GM10248 (cell line): ENCODE results near the gene WASF2.

ENCODE experiments used
- CTCF ChIA-PET: fragments of 300-600 bp; sonication (Branson Sonifier 250); formaldehyde crosslinking; extraction: SDS; loops from one replicate; lab custom pipeline; 2021; ENCODE audit warnings: antibody characterized with exemption; lab: Yijun Ruan, JAX
- POLR2A ChIA-PET: fragments of 350-650 bp; sonication (Branson Sonifier 250); formaldehyde crosslinking; extraction: SDS; loops from one replicate; lab custom pipeline; 2020; ENCODE audit warnings: antibody characterized with exemption; lab: Yijun Ruan, JAX
- DNase-seq: peaks from one replicate; pipeline ENCODE4 v3.0.0; 2012; ENCODE audit errors: extremely low spot score
- TF ChIP-seq, protein P1 (sequence below): IDR thresholded peaks from 2 replicates; pipeline ENCODE4 v1.5.1; 2012; ENCODE audit warnings: mild to moderate bottlenecking, low read depth; ENCODE audit errors: extremely low read depth, missing control alignments, control extremely low read depth

WASF2 gene

DNA sequence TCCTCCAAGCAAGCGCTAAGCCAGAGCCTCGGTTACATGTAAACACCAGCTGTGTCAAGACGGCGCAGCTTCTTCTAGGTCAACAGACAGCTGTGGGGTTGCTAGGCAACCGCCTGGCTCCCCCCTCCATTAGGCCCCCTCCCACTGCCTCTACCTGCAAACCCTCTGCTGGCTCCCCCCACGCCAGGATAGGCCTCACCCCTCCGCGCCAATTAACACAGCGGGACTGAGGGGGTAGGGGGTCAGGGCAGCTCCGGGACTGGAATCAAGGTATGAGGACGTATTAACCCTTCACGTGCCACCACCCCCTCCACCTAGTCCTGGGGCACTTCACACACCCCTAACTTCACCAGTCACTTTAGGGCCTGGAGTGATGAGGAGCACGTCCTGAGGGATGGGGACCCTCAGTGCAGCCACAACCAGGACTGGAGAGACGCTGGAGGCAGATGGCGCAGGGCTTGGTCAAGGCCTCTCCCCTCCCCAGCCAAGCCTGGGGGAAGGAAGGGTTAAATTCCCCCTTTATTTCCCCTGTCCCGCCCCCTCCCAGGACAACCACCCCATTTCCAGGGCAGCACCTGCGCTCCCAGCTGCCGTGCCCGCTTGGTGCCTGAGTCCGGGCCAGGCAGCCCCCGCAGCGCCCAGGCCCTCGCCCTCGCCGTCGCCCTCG lies 37.4 kb upstream of the WASF2 start:
- DNase-seq: peak; percentile 75
- TF ChIP-seq, protein P1, sequence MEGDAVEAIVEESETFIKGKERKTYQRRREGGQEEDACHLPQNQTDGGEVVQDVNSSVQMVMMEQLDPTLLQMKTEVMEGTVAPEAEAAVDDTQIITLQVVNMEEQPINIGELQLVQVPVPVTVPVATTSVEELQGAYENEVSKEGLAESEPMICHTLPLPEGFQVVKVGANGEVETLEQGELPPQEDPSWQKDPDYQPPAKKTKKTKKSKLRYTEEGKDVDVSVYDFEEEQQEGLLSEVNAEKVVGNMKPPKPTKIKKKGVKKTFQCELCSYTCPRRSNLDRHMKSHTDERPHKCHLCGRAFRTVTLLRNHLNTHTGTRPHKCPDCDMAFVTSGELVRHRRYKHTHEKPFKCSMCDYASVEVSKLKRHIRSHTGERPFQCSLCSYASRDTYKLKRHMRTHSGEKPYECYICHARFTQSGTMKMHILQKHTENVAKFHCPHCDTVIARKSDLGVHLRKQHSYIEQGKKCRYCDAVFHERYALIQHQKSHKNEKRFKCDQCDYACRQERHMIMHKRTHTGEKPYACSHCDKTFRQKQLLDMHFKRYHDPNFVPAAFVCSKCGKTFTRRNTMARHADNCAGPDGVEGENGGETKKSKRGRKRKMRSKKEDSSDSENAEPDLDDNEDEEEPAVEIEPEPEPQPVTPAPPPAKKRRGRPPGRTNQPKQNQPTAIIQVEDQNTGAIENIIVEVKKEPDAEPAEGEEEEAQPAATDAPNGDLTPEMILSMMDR: no peak
- ChIA-PET CTCF (interaction anchor here (1.0 to 5.8 kb wide), 4 partner anchors 11 to 156 kb away, joined by 3 to 39 read pairs (median 3); no protein-coding TSS in a partner anchor), POLR2A (no interaction called here)

DNA sequence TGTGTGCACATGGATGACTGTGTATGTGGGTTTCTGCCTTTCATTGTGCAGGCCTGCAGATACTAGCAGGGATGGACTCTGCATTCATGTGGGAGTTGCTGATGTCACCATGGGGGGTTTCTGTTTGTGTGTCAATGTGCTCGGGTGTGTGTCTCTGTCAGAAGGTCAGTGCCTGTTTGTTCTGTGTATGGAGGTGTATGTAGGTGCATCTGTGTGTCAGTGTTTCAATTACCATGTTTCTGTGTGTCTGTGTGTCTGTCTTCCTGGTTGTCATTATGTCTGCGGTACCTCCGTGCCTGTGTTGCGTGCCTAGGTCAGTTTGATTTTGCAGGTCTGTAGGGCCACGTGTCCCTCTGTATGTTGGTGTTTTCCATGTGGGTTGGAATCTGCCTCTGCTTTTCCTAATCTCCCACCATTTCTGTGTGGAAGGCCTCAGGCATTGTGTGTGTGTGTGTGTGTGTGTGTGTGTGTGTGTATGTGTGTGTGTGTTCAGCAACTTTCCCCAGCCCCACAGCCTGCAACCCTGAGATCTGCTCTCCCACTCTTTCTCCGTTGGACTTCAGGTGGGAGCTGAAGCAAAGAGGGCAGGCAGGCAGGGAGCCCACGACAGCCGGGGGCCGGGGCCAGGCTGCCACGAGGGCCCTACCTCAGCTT lies 36.7 kb upstream of the WASF2 start:
- CTCF ChIA-PET: interaction anchor here (0.7 to 5.8 kb wide), 8 partner anchors 11 to 230 kb away, joined by 3 to 39 read pairs (median 4); no protein-coding TSS in a partner anchor
- POLR2A ChIA-PET: interaction anchor here (0.9 kb wide), 1 partner anchor 37 kb away, joined by 3 read pairs; the partner anchor contains the start of gene WASF2
- TF ChIP-seq, protein P1: no peak
- peak; percentile 57 for DNase-seq

DNA sequence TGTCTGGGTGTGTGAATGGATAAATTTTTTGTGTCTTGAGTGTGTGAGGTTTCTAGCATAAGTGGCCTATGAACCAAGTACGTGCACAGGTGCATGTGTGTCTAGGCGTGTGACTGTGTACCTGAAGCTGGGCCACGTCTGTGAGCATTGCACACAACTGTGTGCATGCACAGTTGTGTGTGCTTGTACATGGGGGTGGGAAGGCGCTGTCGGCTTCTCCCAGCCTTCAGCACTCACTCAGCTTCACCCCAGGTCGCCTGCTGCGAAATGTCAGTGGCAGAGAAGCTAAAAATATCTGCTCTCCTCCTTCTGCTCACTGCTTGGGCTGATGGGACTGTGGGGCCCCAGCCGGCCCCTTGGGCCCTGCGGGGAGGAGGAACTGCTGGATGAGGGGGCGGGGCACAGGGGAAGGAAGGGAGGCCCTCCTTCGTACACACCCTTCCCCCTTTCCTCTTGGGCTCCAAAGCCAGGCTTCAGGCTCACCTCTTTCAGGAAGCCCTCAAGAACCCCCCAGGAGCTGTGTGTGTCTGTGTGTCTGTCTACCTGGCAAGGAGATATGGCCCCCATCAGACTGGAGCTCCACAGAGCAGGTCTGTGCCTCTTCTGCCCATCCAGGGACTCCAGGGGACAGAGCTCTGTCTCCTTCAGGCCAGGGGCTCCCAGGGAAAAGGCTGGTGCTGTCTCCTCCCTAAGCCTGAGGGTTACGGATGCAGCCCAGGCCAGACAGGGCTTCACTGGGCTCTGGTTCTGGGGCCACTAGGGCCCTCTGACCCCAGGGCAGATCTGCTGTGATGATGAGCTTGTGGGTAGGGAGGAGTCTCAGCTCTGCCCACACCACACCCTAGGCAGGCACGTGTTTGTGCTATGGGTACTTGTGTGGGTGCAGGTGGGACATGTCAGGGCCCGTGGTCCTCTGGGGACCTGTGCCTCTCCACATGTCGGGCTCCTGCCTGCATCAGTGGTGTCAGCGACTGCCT lies 35.6 kb upstream of the WASF2 start:
- CTCF ChIA-PET: interaction anchor here (0.7 to 5.8 kb wide), 11 partner anchors 9 to 229 kb away, joined by 3 to 39 read pairs (median 4); no protein-coding TSS in a partner anchor
- TF ChIP-seq, protein P1: no peak
- peak; percentile 87 for DNase-seq
- POLR2A ChIA-PET: interaction anchor here (0.9 kb wide), 1 partner anchor 35 kb away, joined by 3 read pairs; the partner anchor contains the start of gene WASF2

DNA sequence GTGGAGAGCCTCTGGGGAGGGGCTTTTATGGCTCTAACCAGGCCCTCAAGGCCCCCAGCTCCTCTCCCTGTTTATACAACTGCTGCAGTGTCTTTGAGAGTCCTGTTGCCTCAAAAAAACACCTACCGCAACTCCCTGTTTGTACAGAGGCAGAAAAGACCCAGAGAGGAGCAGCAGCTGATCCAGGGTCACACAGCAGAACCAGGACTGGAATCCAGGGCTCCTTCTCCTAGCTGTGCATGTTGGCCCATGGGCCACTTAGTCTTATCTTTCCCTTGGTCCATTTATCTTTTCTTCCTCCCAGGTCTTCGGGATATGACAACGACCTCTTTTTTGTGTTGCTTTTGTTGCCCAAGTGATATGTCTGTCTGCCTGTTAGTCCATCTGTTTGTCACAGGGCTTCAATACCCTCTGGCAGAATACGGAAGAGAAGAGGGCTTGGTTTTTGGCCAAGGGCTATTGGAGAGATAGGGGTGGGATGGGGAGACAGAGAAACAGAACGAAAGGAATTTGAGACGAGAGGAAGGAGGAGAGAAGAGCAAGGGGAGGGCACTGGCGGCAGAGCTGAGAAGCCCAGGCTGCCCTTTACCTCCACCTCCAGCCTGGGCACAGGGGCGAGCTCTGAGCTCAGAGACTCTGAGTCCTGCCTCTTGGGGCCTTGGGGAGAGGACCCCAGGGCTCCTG lies 33.5 kb upstream of the WASF2 start:
- no peak for DNase-seq
- CTCF ChIA-PET: interaction anchor here (0.7 to 5.8 kb wide), 7 partner anchors 9 to 146 kb away, joined by 3 to 39 read pairs (median 3); no protein-coding TSS in a partner anchor
- TF ChIP-seq, protein P1: no peak
- POLR2A ChIA-PET: interaction anchor here (0.5 kb wide), 1 partner anchor 45 kb away, joined by 5 read pairs; no protein-coding TSS in a partner anchor

DNA sequence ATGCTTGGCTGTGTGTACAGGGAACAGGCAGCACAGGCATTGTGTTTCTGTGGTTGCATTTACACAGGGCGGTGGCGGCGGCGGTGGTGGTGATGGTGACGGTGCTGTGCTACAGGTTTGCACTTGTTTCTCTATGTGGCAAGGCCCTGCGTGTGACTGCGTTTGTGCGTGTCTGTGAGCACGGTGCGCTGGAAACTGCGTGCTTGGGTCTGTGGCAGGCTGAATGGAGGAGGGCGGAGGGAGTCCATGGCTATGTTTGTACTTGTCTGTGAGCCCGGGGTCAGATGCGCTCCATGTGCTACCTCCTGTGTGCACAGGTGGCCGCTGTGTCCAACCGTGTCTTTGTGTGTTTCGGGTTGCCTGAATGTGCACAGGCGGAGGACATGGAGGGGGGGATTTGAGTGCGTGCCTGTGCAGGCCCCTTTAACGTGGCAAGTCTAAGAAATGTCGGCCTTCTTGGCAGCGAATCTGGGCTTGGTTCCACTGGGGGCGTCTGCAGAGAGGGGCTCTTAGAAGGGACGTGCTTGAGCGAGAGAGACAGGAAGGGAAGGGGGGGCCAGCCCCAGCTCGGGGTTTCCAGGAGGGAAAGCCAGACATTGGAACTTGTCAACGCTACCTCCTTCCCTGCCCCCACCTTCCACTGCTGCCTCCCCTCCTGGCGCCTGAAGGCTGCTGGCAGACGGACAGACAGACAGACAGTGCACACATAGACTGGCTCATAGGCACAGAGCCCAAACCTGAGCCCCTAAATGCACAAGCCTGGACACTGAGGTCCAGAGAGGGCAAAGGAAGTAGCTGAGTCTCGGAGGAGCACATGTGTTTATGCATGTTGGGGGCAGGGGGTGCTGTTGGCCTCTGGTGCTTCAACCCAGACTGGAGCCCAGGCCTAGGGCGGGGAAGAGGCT lies 32.7 kb upstream of the WASF2 start:
- ChIA-PET POLR2A (interaction anchor here (0.5 kb wide), 1 partner anchor 44 kb away, joined by 5 read pairs; no protein-coding TSS in a partner anchor), CTCF (interaction anchor here (0.8 to 5.8 kb wide), 5 partner anchors 9 to 45 kb away, joined by 3 to 39 read pairs (median 5); no protein-coding TSS in a partner anchor)
- no peak for DNase-seq
- TF ChIP-seq, protein P1: no peak
